Adrenal gland (tissue), 5 donors: ENCODE data around the gene ASB2.

Source experiments
- POLR2A ChIP-seq, 2 donors: fragments of 450-650 bp; IDR thresholded peaks; one replicate each; pipeline ENCODE4 v1.6.1; 2017; ENCODE audit warnings: antibody characterized with exemption in 2 of 2, mild to moderate bottlenecking in 2 of 2, moderate library complexity in 1 of 2
- TF ChIP-seq, protein P1 (sequence below), 6 experiments: fragments of 450-650 bp in 4 of 6; fragments of 200-600 bp in 2 of 6; sonication (generic) in 1 of 6; IDR thresholded peaks; 1 replicate in 5 of 6; 2 replicates in 1 of 6; pipeline versions ENCODE4 v1.5.1 to v1.8.0; 2016 to 2021; ENCODE audit warnings: antibody characterized with exemption in 6 of 6, mild to moderate bottlenecking in 2 of 6, moderate library complexity in 1 of 6
- donor health status: DM: no; HTN: no; CAD: no.

GRCh38 chr14:93895023-93895604, 81.3 kb downstream of the ASB2 start:
- no peak for TF ChIP-seq POLR2A (IDR thresholded peaks at IDR 0.05)
- TF ChIP-seq, protein P1, sequence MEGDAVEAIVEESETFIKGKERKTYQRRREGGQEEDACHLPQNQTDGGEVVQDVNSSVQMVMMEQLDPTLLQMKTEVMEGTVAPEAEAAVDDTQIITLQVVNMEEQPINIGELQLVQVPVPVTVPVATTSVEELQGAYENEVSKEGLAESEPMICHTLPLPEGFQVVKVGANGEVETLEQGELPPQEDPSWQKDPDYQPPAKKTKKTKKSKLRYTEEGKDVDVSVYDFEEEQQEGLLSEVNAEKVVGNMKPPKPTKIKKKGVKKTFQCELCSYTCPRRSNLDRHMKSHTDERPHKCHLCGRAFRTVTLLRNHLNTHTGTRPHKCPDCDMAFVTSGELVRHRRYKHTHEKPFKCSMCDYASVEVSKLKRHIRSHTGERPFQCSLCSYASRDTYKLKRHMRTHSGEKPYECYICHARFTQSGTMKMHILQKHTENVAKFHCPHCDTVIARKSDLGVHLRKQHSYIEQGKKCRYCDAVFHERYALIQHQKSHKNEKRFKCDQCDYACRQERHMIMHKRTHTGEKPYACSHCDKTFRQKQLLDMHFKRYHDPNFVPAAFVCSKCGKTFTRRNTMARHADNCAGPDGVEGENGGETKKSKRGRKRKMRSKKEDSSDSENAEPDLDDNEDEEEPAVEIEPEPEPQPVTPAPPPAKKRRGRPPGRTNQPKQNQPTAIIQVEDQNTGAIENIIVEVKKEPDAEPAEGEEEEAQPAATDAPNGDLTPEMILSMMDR (IDR thresholded peaks at IDR 0.05): no peak
